DND-41 (cell line): ENCODE results near the gene CCL2.

Experiments used
- ATAC-seq: fragments of 200-7000 bp; cut with Tn5 transposase; 3 replicates; pipeline ENCODE4 v1.9.1; 2021; ENCODE audit warnings: low read depth; ENCODE audit not compliant: insufficient read depth
- DNase-seq: peaks from one replicate; pipeline ENCODE4 v3.0.0-alpha.2; 2020
- H2AFZ ChIP-seq: 2 replicates; pipeline ENCODE4 v1.6.0; 2012; ENCODE audit warnings: low read depth, low read length
- H3K27ac ChIP-seq: 2 replicates; pipeline ENCODE4 v1.5.1; 2012; ENCODE audit warnings: low read length, inconsistent platforms
- H3K27me3 ChIP-seq: fragments of 200-600 bp; sonication (generic); 2 replicates; pipeline ENCODE4 v1.6.0; 2012; ENCODE audit warnings: low read length, mild to moderate bottlenecking, inconsistent platforms; ENCODE audit not compliant: insufficient read depth, poor library complexity
- H3K36me3 ChIP-seq: 2 replicates; pipeline ENCODE4 v1.5.1; 2012; ENCODE audit warnings: low read length, inconsistent platforms; ENCODE audit not compliant: insufficient read depth
- H3K4me1 ChIP-seq: 2 replicates; pipeline ENCODE4 v1.5.1; 2012; ENCODE audit warnings: mild to moderate bottlenecking, low read length; ENCODE audit not compliant: insufficient read depth
- H3K4me2 ChIP-seq: 2 replicates; pipeline ENCODE4 v1.6.0; 2012; ENCODE audit warnings: mild to moderate bottlenecking, moderate library complexity, low read length, inconsistent platforms; ENCODE audit not compliant: insufficient read depth
- H3K4me3 ChIP-seq, 2 experiments: fragments of 200-600 bp in 1 of 2; shearing (Covaris generic) in 1 of 2; 2 replicates each; pipeline ENCODE4 v1.5.1; 2012 to 2016; ENCODE audit warnings: inconsistent platforms in 2 of 2, low read length in 2 of 2, mild to moderate bottlenecking in 2 of 2, low read depth in 1 of 2, moderate library complexity in 1 of 2
- H3K79me2 ChIP-seq: 2 replicates; pipeline ENCODE4 v1.6.0; 2012; ENCODE audit warnings: low read length, inconsistent platforms; ENCODE audit not compliant: insufficient read depth
- H3K9ac ChIP-seq: 2 replicates; pipeline ENCODE4 v1.6.0; 2012; ENCODE audit warnings: low read depth, mild to moderate bottlenecking, inconsistent platforms, low read length, moderate library complexity
- H3K9me3 ChIP-seq: 2 replicates; pipeline ENCODE4 v1.5.1; 2012; ENCODE audit warnings: low read length, moderate library complexity, mild to moderate bottlenecking, inconsistent platforms; ENCODE audit not compliant: insufficient read depth, severe bottlenecking
- H4K20me1 ChIP-seq: 2 replicates; pipeline ENCODE4 v1.6.0; 2012; ENCODE audit warnings: low read length; ENCODE audit not compliant: insufficient read depth
- CTCF ChIP-seq: IDR thresholded peaks from 2 replicates; pipeline ENCODE4 v1.5.1; 2012; ENCODE audit warnings: borderline replicate concordance, low read length, moderate library complexity, mild to moderate bottlenecking; ENCODE audit not compliant: poor library complexity, severe bottlenecking; ENCODE audit errors: extremely low read depth
- EZH2 ChIP-seq: IDR thresholded peaks from 3 replicates; pipeline ENCODE4 v1.6.1; 2012; ENCODE audit warnings: borderline replicate concordance, low read depth, mild to moderate bottlenecking, moderate library complexity, low read length, inconsistent platforms; ENCODE audit not compliant: severe bottlenecking

The CCL2 gene

DNA sequence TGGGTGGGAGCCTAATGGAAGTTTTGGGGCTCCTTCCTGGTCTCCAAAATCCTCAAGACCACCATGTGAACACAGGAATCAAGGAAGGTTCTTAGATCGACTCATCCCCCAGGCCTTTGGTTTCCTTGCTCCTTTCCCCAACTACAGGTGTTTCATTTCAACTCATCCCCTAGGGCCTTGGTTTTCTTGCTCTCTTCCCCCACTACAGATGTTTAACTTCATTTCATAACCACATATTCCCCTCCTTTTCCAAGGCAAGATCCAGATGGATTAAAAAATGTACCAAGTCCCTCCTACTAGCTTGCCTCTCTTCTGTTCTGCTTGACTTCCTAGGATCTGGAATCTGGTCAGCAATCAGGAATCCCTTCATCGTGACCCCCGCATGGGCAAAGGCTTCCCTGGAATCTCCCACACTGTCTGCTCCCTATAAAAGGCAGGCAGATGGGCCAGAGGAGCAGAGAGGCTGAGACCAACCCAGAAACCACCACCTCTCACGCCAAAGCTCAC, 30.3 kb downstream of the CCL2 start, which contains the start of gene CCL11:
Gene CCL11 (plus strand): TSS at position 457 of the 507 bp plus-strand sequence. CDS start 67 bp downstream, outside the sequence.
- Histone ChIP-seq H3K9ac (no peak within 1 kb of the TSS), H4K20me1 (no peaks in the 10 kb centered on the region), H3K4me2 (no peak within 1 kb of the TSS), H3K27ac (no peak within 1 kb of the TSS), H3K4me1 (no peaks in the 10 kb centered on the region), H3K36me3 (no peaks in the 10 kb centered on the region), H3K79me2 (no peaks in the 10 kb centered on the region), H3K9me3 (no peaks in the 10 kb centered on the region), H2AFZ (no peak within 1 kb of the TSS), H3K27me3 (peaks cover 8% of the 10 kb centered on the region), H3K4me3 (no peak within 1 kb of the TSS)
- DNase-seq: no peak
- TF ChIP-seq CTCF: no peak
- TF ChIP-seq EZH2: no peak
- ATAC-seq: no peak

DNA sequence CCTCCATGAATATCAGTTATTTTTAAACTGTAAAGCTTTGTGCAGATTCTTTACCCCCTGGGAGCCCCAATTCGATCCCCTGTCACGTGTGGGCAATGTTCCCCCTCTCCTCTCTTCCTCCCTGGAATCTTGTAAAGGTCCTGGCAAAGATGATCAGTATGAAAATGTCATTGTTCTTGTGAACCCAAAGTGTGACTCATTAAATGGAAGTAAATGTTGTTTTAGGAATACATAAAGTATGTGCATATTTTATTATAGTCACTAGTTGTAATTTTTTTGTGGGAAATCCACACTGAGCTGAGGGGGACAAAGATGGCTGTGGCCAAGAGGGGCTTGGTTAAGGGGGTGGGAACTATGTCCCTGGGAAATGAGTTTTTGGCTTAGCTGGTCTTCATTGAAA, 32.8 kb downstream of the CCL2 start:
- Histone ChIP-seq H3K4me3 (no peak overlapping the region), H3K9ac (no peak overlapping the region), H4K20me1 (no peaks in the 10 kb centered on the region), H3K36me3 (no peaks in the 10 kb centered on the region), H3K79me2 (no peaks in the 10 kb centered on the region), H3K4me1 (no peaks in the 10 kb centered on the region), H3K27me3 (peaks cover 8% of the 10 kb centered on the region), H3K27ac (no peak overlapping the region), H2AFZ (no peak overlapping the region), H3K9me3 (no peaks in the 10 kb centered on the region), H3K4me2 (no peak overlapping the region)
- DNase-seq: no peak
- ATAC-seq: no peak
- no peak for TF ChIP-seq CTCF
- TF ChIP-seq EZH2: no peak

- H3K79me2 ChIP-seq: no peaks in the 10 kb centered on the region
- no peak overlapping the region for H3K4me2 ChIP-seq
- no peak for ATAC-seq
- no peaks in the 10 kb centered on the region for H3K36me3 ChIP-seq
- H3K27ac ChIP-seq: no peak overlapping the region
- H3K4me1 ChIP-seq: no peaks in the 10 kb centered on the region
- H2AFZ ChIP-seq: no peak overlapping the region
- no peak overlapping the region for H3K4me3 ChIP-seq
- no peak overlapping the region for H3K9ac ChIP-seq
- H3K27me3 ChIP-seq: peaks cover 8% of the 10 kb centered on the region
- no peak for DNase-seq
- no peaks in the 10 kb centered on the region for H4K20me1 ChIP-seq
- no peaks in the 10 kb centered on the region for H3K9me3 ChIP-seq
- TF ChIP-seq CTCF (no peak), EZH2 (no peak)
Observed at GRCh38 chr17:34290586-34290985, 35.5 kb downstream of the CCL2 start.
